Cardiac muscle cell (in vitro differentiated cells and primary cell): ENCODE data around the gene MLXIPL. TPM values are rescaled to one million over a fixed set of nuclear protein-coding genes. Genes with fewer than 3 reads are reported as not detected.
A peak's percentile ranks its signal among the peaks of the same experiment; 100 is the strongest.

Experiments
- DNase-seq, 2 donors: peaks; one replicate each; pipeline versions ENCODE4 v3.0.0 to v3.0.0-alpha.2; 2010 to 2017; ENCODE audit warnings: low read depth in 1 of 2, low spot score in 1 of 2
- H3K27ac ChIP-seq: fragments of 200-600 bp; sonication (generic); 2 replicates; pipeline ENCODE4 v1.5.1; 2016
- H3K27me3 ChIP-seq: fragments of 200-600 bp; sonication (generic); 2 replicates; pipeline ENCODE4 v1.6.0; 2016; ENCODE audit warnings: control low read depth
- H3K36me3 ChIP-seq: fragments of 200-600 bp; sonication (generic); 2 replicates; pipeline ENCODE4 v1.5.1; 2016; ENCODE audit warnings: control low read depth
- H3K4me1 ChIP-seq: fragments of 200-600 bp; sonication (generic); 2 replicates; pipeline ENCODE4 v1.8.1; 2017; ENCODE audit warnings: low read depth, mild to moderate bottlenecking, mixed run types
- H3K4me3 ChIP-seq: fragments of 200-600 bp; sonication (generic); 2 replicates; pipeline ENCODE4 v1.5.1; 2016; ENCODE audit warnings: mild to moderate bottlenecking
- H3K9me3 ChIP-seq: fragments of 200-600 bp; sonication (generic); 2 replicates; pipeline ENCODE4 v1.5.1; 2017; ENCODE audit warnings: low read depth, mild to moderate bottlenecking, control low read depth
- polyA plus RNA-seq: library from polyadenylated mRNA; unstranded; fragments of >200 nt; fragmentation: Nextera tagmentation; extraction: Ambion mirVana; gene quantifications from 2 replicates; pipeline ENCODE4 v1.2.1, GENCODE V29; 2016
- total RNA-seq: library from RNA; depleted of rRNA; stranded (reverse); fragments of >200 nt; gene quantifications from 2 replicates; pipeline ENCODE4 v1.2.3, GENCODE V29; 2016
- TF ChIP-seq, protein P1 (sequence below): IDR thresholded peaks from 2 replicates; pipeline ENCODE4 v1.5.1; 2012; ENCODE audit warnings: low read depth, mild to moderate bottlenecking, low read length

MLXIPL gene
- total and polyA plus RNA-seq, 2 experiments from 2014 or later: 1.2 to 1.8 TPM

DNA sequence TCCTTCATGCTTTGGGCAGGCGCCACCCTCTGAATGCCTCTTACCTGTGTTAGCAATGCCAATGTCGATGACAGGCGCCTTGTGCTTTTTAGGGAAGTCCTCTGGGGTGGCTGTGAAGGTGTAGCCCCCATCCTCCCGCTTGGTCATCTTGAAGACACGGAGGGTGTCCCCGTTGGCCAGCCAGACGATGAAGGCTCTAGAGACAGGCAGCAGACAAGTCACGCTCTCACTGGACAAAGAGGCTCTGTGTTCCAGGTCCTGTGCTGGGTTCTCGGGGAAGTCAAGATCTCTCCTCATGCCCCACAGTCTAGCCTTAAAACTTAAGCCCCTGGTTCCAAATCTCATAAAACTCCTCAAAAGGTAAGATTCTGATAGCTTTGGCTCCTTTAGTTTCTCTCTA lies 51.0 kb downstream of the MLXIPL start:
- no peaks in the 10 kb centered on the region for H3K9me3 ChIP-seq
- H3K36me3 ChIP-seq: peaks cover 44% of the 10 kb centered on the region
- no peak overlapping the region for H3K4me3 ChIP-seq
- peaks cover 18% of the 10 kb centered on the region for H3K4me1 ChIP-seq
- no peak for DNase-seq
- TF ChIP-seq, protein P1, sequence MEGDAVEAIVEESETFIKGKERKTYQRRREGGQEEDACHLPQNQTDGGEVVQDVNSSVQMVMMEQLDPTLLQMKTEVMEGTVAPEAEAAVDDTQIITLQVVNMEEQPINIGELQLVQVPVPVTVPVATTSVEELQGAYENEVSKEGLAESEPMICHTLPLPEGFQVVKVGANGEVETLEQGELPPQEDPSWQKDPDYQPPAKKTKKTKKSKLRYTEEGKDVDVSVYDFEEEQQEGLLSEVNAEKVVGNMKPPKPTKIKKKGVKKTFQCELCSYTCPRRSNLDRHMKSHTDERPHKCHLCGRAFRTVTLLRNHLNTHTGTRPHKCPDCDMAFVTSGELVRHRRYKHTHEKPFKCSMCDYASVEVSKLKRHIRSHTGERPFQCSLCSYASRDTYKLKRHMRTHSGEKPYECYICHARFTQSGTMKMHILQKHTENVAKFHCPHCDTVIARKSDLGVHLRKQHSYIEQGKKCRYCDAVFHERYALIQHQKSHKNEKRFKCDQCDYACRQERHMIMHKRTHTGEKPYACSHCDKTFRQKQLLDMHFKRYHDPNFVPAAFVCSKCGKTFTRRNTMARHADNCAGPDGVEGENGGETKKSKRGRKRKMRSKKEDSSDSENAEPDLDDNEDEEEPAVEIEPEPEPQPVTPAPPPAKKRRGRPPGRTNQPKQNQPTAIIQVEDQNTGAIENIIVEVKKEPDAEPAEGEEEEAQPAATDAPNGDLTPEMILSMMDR: no peak
- no peaks in the 10 kb centered on the region for H3K27me3 ChIP-seq
- H3K27ac ChIP-seq: peak overlapping the region; percentile 79

DNA sequence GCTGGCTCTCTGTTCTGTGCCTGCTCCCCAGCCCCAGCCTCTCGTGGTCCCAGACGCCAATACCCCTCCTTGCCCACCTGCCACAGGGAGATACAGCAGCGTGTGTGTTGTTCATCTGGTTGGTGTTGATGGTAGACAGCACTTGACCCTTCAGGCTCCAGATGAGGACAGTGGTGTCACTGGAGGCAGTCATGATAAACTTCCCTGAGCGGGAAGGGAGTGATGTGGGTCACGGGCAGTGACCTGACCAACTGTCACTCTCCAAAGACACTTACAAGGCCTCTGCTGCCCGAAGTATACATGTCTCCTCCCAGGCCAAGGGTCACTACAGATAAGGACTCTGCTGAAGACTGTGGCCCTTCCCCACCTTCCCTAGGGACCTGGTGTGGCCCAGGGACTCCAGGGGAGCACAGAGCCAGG lies 51.5 kb downstream of the MLXIPL start:
- H3K36me3 ChIP-seq: peaks cover 44% of the 10 kb centered on the region
- TF ChIP-seq, protein P1: no peak

DNA sequence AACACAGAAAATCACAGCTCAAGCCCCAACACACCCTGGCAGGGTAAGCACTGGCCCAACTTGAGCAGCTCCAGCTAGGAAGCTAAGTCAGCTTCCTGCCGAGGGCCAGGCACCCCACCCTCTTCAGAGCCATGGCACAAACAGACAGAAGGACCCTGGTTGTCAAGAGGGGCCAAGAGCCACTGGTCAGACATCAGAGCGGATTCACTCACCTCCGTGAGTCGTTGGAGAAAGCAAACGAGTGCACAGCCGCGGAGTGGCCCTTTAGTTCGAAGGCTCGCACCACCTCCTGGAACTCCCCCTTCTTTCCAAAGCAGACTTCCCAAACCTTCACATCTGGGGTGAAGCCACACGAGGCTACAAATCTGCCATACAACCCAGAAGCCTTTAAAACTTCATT lies 53.3 kb downstream of the MLXIPL start:
- Histone ChIP-seq H3K27me3 (no peaks in the 10 kb centered on the region), H3K27ac (no peak overlapping the region), H3K4me1 (peaks cover 12% of the 10 kb centered on the region), H3K9me3 (no peaks in the 10 kb centered on the region), H3K4me3 (no peak overlapping the region), H3K36me3 (peaks cover 44% of the 10 kb centered on the region)
- TF ChIP-seq, protein P1: no peak
- DNase-seq: no peak

More for the DNA sequence above, 51.5 kb downstream of the MLXIPL start:
- DNase-seq: no peak
- H3K4me1 ChIP-seq: peaks cover 18% of the 10 kb centered on the region
- H3K9me3 ChIP-seq: no peaks in the 10 kb centered on the region
- H3K27me3 ChIP-seq: no peaks in the 10 kb centered on the region
- H3K27ac ChIP-seq: peak overlapping the region; percentile 79
- H3K4me3 ChIP-seq: no peak overlapping the region

DNA sequence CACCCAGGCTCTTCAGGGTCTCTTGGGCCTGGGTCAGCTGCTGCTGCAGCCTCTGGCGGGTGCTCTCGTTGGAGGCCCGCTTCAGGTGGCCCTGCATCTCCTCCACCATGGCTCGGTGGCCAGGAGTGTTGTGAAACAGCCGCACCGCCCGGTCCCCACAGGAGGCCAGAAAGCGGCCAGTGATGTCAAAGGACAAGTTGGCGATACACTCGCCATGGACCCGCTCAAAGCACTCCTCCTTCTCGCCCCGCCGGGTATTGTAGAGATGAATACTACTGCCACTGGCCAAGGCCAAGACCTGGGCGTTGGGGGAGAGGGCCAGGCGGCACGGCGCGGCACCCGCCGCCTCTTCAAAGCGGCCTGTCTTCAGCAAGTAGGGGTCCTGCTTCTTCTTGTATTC lies 53.8 kb downstream of the MLXIPL start:
- Histone ChIP-seq H3K4me1 (peaks cover 8% of the 10 kb centered on the region), H3K27me3 (no peaks in the 10 kb centered on the region), H3K9me3 (no peaks in the 10 kb centered on the region), H3K27ac (no peak overlapping the region), H3K36me3 (peaks cover 44% of the 10 kb centered on the region), H3K4me3 (no peak overlapping the region)
- no peak for DNase-seq
- TF ChIP-seq, protein P1: no peak

DNA sequence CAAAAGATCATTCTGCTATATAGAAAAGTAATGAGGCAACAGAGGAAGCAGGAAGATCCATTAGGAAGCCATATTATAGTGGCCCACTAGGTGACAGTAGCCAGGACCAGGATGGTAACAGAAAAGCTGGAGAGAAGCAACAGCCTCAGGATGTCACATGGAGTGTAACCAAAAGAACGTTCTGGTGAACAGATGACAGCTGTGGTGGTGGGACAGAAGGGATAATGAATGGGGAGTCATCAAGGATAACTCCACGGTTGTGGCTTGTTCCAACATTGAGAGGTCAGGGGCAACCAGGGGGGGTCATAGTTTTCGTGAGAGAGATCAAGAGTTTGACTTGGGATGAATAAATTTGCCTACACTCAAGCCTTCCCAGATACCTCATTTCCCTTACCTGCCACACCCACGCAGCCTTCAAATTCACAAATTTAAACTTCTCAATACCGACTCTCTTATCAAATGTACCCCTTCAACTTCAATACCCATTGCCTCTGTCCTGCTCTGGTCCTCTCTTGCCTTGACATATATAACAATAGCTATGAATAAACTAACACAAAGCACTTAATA lies 55.2 kb downstream of the MLXIPL start:
- DNase-seq: no peak
- H3K4me1 ChIP-seq: peaks cover 7% of the 10 kb centered on the region
- peak overlapping the region; percentile 51 for H3K27ac ChIP-seq
- no peaks in the 10 kb centered on the region for H3K9me3 ChIP-seq
- H3K4me3 ChIP-seq: no peak overlapping the region
- no peaks in the 10 kb centered on the region for H3K27me3 ChIP-seq
- peaks cover 39% of the 10 kb centered on the region for H3K36me3 ChIP-seq
- TF ChIP-seq, protein P1: no peak
